AG04450 (cell line): ENCODE measurements around the gene RWDD4. TPM values are rescaled to one million over a fixed set of nuclear protein-coding genes. Genes with fewer than 3 reads are reported as not detected.

Experiments
- CTCF ChIA-PET: fragments of 300-600, 350-600 bp; formaldehyde crosslinking; extraction: SDS; loops from one replicate; lab custom pipeline; 2022; ENCODE audit warnings: antibody characterized with exemption, inconsistent platforms; lab: Charles Lee
- POLR2A ChIA-PET: fragments of 350-600 bp; formaldehyde crosslinking; extraction: SDS; loops from one replicate; lab custom pipeline; 2021; ENCODE audit warnings: antibody characterized with exemption, inconsistent platforms; lab: Yijun Ruan, JAX
- DNase-seq: peaks from one replicate; pipeline ENCODE4 v3.0.0-alpha.2; 2011; ENCODE audit warnings: low read depth, low spot score
- H3K27ac ChIP-seq: one replicate; pipeline ENCODE4 v1.5.1; 2012; ENCODE audit warnings: low read depth, low read length, control low read depth
- H3K27me3 ChIP-seq: one replicate; pipeline ENCODE4 v1.6.0; 2012; ENCODE audit warnings: low read length; ENCODE audit not compliant: control insufficient read depth, insufficient read depth
- H3K4me3 ChIP-seq: 2 replicates; pipeline ENCODE4 v1.5.1; 2011; ENCODE audit warnings: mild to moderate bottlenecking, low read depth, low read length, control low read depth
- H3K9me3 ChIP-seq: 2 replicates; pipeline ENCODE4 v1.5.1; 2012; ENCODE audit warnings: low read length; ENCODE audit not compliant: control insufficient read depth, insufficient read depth
- CTCF ChIP-seq: IDR thresholded peaks from 2 replicates; pipeline ENCODE4 v1.5.1; 2011; ENCODE audit warnings: low read depth, low read length, control low read depth, inconsistent platforms
- polyA plus RNA-seq: library from polyadenylated mRNA; depleted of rRNA; stranded (reverse); fragments of >200 nt; gene quantifications from 2 replicates; pipeline ENCODE4 v1.2.3, GENCODE V29; 2011

RWDD4 gene
- polyA plus RNA-seq, 1 experiment, result 17.0 TPM

DNA sequence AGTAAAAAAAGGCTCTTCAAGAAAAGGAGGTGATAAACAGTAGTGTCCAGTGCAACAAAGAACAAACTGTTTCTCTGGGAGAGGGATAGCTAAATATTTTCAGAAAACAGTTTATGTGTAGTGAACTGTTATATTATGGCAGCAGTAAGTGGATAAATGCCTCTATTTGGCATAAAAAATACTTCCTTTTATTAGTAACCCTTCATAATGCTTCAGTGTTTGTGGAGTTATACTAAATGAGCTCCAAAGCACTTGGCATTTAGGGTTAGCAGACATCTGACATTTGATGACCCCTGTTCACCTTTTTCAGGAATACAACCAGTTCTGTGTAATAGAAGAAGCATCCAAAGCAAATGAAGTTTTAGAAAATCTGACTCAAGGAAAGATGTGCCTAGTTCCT, 32.0 kb upstream of the RWDD4 start:
- H3K27ac ChIP-seq, result no peak overlapping the region
- TF ChIP-seq CTCF, result no peak
- no peaks in the 10 kb centered on the region for H3K27me3 ChIP-seq
- H3K4me3 ChIP-seq, result no peak overlapping the region
- no peak for DNase-seq
- ChIA-PET POLR2A (no interaction called here), CTCF (interaction anchor here (0.7 kb wide), 1 partner anchor 11 kb away, joined by 4 read pairs; no protein-coding TSS in a partner anchor)
- no peaks in the 10 kb centered on the region for H3K9me3 ChIP-seq

DNA sequence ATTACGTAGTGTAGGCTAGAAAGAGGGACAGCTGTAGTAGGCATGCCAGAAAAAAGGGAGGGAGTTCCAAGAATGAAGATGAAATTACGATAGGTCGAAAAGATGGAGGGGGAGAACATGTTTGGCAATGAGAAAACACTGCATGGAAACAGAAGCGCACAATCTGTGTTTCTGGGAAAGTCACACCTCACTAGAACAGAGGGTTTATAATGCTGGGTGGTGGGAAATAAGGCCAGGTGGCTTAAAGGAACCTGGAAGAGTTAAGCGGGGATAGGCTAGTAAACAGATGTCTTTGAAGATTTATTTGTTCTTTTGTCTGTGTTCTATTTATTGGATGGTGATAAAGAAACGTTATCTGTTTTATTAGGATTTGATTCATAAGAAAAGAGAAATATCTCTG, 29.2 kb upstream of the RWDD4 start:
- no peak for TF ChIP-seq CTCF
- Histone ChIP-seq H3K9me3 (no peaks in the 10 kb centered on the region), H3K27me3 (no peaks in the 10 kb centered on the region), H3K27ac (no peak overlapping the region), H3K4me3 (no peak overlapping the region)
- CTCF ChIA-PET, result no interaction called here
- no peak for DNase-seq
- POLR2A ChIA-PET, result no interaction called here

- POLR2A ChIA-PET, result no interaction called here
- Histone ChIP-seq H3K27ac (no peak overlapping the region), H3K4me3 (no peak overlapping the region), H3K9me3 (no peaks in the 10 kb centered on the region), H3K27me3 (no peaks in the 10 kb centered on the region)
- no peak for TF ChIP-seq CTCF
- CTCF ChIA-PET, result interaction anchor here (1.0 kb wide), 1 partner anchor 35 kb away, joined by 5 read pairs; no protein-coding TSS in a partner anchor
- no peak for DNase-seq
Measured at GRCh38 chr4:183686461-183686860, 27.5 kb upstream of the RWDD4 start.

DNA sequence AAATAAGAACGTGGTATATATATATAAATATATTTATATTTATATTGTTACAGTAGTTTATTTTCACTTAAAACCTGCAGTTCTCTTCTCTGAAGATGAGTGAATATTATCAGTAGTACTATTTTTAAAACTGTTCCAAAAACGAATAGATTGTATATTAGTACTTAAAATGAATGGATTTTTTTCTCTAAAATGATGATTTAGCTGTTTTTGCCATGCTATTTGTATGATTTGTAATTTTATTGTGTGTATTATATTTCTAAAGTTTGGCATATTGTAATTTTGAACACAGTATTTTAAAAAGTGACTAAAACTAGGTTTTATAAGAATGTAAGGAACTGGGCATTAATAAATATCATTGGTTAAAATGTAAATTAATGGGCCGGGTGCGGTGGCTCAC, 22.1 kb upstream of the RWDD4 start:
- CTCF ChIA-PET, result interaction anchor here (0.7 kb wide), 1 partner anchor 21 kb away, joined by 3 read pairs; the partner anchor contains the start of gene TRAPPC11
- H3K27me3 ChIP-seq, result no peaks in the 10 kb centered on the region
- TF ChIP-seq CTCF, result no peak
- H3K27ac ChIP-seq, result no peak overlapping the region
- no peaks in the 10 kb centered on the region for H3K9me3 ChIP-seq
- no peak overlapping the region for H3K4me3 ChIP-seq
- POLR2A ChIA-PET, result no interaction called here
- no peak for DNase-seq

- ChIA-PET CTCF (no interaction called here), POLR2A (no interaction called here)
- H3K27ac ChIP-seq, result no peak overlapping the region
- no peak for DNase-seq
- H3K27me3 ChIP-seq, result no peaks in the 10 kb centered on the region
- TF ChIP-seq CTCF, result no peak
- no peaks in the 10 kb centered on the region for H3K9me3 ChIP-seq
- H3K4me3 ChIP-seq, result no peak overlapping the region
Measured at GRCh38 chr4:183675625-183676024, 16.6 kb upstream of the RWDD4 start.
